DND-41 (cell line): ENCODE results near the gene KRT86.

Source experiments
- EZH2 ChIP-seq: IDR thresholded peaks from 3 replicates; pipeline ENCODE4 v1.6.1; 2012; ENCODE audit warnings: borderline replicate concordance, low read depth, mild to moderate bottlenecking, moderate library complexity, low read length, inconsistent platforms; ENCODE audit not compliant: severe bottlenecking
- TF ChIP-seq, protein P1 (sequence below): IDR thresholded peaks from 2 replicates; pipeline ENCODE4 v1.5.1; 2012; ENCODE audit warnings: borderline replicate concordance, low read length, moderate library complexity, mild to moderate bottlenecking; ENCODE audit not compliant: poor library complexity, severe bottlenecking; ENCODE audit errors: extremely low read depth

DNA sequence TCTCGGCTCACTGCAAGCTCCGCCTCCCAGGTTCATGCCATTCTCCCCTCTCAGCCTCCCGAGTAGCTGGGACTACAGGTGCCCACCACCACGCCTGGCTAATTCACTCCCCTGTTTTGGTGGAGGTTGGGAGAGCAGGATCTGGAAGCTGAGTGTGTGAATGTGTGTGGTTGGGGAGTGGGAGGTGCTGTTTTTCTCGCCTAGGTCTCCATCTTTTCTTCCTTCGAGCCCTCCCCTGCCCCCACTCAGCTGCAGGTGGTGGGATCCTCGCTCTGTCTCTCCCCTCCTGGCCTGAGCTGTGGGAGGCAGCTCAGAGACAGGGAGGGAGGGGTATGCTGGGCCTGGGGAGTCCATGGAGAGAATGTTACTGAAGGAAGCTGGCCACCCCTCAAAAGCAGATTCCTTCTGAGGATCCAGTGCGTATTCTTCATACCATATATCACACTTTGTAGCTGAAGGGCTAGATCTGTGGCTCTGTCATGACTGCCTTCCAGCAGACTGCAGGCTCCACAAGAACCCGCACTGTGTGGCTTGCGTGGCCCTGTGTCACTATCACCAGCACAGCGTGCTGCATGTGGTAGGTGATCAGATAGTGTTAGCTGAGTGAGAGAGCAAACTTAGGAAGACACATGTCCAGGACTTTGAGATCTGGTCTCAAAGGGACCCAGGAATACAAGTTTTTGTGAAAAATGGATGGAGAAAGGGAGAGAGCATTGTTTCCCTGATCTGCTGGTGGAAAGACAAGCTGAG lies 44.0 kb downstream of the KRT86 start:
- TF ChIP-seq, protein P1, sequence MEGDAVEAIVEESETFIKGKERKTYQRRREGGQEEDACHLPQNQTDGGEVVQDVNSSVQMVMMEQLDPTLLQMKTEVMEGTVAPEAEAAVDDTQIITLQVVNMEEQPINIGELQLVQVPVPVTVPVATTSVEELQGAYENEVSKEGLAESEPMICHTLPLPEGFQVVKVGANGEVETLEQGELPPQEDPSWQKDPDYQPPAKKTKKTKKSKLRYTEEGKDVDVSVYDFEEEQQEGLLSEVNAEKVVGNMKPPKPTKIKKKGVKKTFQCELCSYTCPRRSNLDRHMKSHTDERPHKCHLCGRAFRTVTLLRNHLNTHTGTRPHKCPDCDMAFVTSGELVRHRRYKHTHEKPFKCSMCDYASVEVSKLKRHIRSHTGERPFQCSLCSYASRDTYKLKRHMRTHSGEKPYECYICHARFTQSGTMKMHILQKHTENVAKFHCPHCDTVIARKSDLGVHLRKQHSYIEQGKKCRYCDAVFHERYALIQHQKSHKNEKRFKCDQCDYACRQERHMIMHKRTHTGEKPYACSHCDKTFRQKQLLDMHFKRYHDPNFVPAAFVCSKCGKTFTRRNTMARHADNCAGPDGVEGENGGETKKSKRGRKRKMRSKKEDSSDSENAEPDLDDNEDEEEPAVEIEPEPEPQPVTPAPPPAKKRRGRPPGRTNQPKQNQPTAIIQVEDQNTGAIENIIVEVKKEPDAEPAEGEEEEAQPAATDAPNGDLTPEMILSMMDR: no peak
- TF ChIP-seq EZH2: no peak
